DMS114 treated with DMSO at 0.1 percent for 48 hours (cell line): ENCODE results near the gene ZMYM1.
"Not testable (repeated sequence)": the region's sequence is repeated elsewhere in the genome, so short reads cannot be mapped to it uniquely, and the experiment has no call there.

Experiments
- DNase-seq: peaks from one replicate; lab custom pipeline; 2025; ENCODE audit not compliant: unreplicated experiment; lab: John Stamatoyannopoulos, UW

ZMYM1 gene

GRCh38 chr1:35073265-35073811 lies 5.8 kb upstream of the ZMYM1 start:
- DNase-seq: no peak

- not testable (repeated sequence) for DNase-seq
Observed at GRCh38 chr1:35076426-35076825, 2.8 kb upstream of the ZMYM1 start.

DNA sequence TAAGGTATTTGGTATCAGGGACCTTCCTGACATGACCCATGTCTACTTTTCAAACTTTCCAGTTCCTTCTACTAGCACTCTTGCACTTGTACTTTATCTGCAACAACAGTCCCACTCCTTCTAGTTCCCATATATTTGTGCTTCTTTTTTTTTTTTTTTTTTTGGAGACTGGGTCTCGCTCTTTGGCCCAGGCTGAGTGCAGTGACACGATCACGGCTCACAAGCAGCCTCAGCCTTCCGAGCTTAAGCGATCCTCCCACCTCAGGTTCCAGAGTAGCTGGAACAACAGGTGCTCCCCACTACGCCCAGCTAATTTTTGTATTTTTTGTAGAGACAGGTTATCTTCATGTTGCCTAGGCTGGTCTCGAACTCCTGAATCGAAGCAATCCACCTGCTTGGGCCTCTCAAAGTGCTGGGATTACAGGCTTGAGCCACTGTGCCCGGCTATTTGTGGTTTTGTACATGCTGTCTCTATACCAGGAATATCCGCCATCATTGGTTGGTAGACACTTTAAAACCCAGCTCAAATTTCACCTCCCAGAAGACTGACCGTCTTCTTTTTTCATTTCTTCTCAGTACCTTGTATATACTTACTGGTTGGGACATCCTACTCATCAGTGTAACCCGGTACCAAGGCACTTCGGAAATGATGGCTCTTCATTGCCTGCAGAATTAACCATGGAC lies 1.1 kb downstream of the ZMYM1 start:
- no peak for DNase-seq

- DNase-seq: no peak
Observed at GRCh38 chr1:35085421-35085820, 6.2 kb downstream of the ZMYM1 start.

DNA sequence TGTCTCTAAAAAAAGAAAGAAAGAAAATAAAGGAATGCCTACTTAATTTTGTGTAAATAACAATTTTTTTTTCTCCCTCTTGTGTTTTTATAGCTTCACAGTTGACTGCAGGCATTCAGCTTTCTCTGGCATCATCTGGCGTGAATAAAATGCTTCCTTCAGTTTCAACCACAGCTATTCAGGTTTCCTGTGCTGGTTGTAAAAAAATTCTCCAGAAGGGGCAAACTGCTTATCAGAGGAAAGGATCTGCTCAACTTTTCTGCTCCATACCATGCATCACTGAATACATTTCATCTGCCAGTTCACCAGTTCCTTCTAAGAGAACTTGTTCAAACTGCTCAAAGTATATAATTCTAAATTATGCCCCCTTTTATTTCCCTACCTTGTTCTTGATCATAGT lies 18.0 kb downstream of the ZMYM1 start:
- DNase-seq: no peak

GRCh38 chr1:35111106-35111505 lies 31.9 kb downstream of the ZMYM1 start:
- DNase-seq: no peak

GRCh38 chr1:35112668-35113067 lies 33.5 kb downstream of the ZMYM1 start:
- no peak for DNase-seq

DNA sequence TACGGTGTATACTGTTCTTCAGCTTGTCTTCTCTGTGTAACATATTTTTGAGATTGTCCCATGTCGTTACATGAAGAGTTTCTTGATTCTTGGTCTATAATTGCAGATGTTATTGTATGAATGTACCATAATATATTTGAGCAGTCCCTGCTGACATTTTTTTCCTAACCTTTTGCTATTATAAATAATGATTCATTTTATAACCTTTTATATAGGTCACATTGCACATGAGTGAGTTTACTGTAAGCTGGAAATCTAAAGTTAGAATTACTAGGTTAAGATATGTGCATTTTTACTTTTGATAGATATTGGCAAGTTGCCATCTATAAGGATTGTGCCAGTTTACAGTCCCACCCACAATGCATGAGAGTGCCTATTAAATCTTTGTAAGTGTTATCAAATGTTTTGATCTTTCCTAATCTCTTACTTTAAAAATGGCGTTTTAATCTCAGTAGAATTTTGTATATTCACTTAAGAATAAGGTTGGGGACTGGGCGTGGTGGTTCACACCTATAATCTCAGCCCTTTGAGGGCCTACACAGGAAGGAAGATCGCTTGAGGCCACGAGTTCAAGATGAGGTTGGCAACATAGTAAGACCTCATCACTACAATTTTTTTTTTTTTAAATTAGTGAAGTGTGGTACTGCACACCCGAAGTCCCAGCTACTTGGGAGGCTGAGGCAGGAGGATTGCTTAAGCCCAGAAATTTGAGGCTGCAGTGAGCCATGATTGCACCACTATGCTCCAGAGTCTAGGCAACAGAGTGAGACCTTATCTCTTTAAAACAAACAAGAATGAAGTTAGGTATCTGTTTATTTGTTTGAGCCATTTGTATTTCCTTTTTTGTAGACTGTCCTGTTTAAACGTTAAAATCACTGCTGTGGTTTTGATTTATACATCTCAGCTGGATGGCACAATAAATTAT lies 36.5 kb downstream of the ZMYM1 start:
- no peak for DNase-seq

DNA sequence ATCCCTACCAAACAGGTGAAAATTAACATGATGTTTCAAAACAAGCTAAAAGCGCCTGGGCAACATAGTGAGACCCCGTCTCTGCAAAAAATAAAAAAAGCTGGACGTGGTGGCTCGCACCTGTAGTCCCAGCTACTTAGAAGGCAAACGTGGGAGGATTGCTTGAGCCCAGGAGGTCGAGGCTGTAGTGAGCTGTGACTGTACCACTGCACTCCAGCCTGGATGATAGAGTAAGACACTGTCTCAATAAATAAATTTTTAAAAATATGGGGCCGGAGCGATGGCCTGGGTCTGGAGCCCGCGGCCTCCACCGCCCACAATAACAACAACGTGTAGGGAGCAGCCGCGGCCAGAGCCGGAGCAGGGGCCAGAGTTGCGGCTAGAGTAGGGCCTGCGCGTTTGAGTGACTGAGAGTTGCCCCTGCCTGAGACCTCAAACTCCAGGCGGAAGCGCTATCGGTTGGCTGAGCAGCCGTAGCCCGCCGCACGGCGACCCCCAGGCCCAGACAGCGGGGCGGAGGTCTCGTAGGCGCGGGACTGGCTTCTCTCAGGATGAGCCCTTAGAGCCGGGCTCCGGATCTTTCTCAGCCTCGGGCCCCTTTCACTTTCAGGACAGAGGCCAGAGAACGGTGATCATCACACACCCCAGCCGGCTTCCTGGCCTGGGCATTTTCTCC lies 41.4 kb downstream of the ZMYM1 start:
- DNase-seq: no peak

DNA sequence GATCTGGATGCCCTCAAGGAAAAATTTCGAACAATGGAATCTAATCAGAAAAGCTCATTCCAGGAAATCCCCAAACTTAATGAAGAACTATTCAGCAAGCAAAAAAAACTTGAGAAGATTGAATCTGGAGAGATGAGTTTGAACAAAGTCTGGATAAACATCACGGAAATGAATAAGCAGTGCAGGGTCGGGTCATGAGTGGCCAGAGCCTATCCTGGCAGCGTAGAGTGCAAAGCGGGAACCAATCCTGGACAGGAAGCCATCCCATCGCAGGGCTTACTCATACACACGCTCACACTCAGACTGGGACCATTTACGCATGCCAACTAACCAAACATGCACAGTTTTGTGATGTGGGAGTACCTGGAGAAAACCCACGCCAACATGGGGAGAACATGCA lies 43.1 kb downstream of the ZMYM1 start:
- no peak for DNase-seq

DNA sequence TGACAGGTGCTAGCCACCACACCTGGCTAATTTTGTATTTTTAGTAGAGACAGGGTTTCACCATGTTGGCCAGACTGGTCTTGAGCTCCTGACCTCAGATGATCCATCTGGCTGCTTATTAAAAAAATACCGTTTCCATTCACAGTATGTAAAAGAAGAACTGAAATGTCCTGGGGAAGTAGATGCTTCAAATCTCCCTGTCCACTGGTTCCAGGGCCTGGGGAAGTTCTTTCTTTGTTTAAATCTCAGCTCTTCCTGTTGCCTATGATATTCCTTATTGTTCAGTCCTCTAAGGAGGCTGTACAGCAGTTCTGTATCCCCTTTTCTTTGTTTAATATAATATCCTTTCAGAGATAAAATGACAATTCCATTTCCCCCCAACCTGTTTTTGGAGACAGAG lies 47.4 kb downstream of the ZMYM1 start:
- DNase-seq: no peak

DNA sequence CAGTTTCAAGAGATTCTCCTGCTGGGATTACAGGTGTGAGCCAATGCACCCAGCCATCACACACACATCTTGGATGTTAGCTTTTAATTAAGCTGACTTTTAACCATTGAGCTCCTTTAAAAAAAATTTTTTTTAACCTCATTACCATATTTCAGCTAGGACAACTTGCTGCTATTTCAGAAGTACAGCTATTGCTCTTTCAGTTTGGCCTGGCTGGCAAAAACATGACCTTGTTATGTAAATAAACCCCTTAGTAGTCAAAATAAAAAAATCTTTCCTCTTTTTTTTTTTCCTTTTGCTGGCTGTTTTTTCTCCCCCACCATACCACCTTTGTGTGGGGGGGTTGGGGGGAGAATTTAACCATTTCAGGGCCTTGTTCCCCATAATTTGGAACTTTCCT lies 49.9 kb downstream of the ZMYM1 start:
- no peak for DNase-seq

DNA sequence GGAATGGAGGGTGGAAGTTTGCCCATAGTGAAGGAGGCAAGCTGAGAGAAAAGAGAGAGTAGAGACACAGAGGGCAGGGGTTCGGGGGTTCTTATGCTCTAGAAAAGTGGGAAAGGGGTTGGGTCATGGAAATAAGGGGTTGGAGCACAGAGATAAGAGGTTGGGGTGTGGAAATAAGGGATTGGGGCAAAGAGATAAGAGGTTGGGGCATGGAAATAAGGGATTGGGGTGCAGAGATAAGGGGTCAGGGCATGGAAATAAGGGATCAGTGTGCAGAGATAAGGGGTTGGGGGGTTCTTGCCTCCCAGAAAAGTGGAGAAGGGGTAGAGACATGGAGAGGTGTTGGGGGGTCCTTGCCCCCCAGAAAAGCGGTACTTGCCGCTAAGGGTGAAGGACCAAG lies 57.6 kb downstream of the ZMYM1 start:
- no peak for DNase-seq

DNA sequence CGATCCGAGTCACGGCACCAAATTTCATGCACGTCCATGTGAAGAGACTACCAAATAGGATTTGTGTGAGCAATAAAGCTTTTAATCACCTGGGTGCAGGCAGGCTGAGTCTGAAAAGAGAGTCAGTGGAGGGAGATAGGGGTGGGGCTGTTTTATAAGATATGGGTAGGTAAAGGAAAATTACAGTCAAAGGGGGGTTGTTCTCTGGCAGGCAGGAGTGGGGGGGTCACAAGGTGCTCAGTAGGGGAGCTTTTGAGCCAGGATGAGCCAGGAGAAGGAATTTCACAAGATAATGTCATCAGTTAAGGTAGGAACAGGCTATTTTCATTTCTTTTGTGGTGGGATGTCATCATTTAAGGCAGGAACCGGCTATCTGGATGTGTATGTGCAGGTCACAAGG lies 58.4 kb downstream of the ZMYM1 start:
- not testable (repeated sequence) for DNase-seq

DNA sequence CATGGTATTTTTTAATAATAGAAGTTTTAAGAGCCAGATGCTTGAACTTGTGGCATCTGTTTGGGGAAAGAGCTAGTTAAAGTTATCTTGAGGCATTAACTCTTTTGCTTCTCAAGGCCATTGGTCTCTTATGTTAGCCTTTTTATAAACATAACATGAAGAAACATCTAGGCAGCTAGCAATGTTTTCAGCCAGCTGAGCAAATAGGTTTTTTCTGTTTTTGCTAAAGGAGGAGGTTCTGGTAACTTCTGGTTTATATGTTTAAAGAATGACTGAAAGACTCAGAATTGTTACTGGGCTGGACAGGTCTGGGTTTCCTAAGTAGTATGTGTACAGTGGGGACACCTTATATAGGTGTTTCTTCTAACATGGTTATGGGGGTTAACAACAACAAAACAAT lies 63.1 kb downstream of the ZMYM1 start:
- DNase-seq: not testable (repeated sequence)

DNA sequence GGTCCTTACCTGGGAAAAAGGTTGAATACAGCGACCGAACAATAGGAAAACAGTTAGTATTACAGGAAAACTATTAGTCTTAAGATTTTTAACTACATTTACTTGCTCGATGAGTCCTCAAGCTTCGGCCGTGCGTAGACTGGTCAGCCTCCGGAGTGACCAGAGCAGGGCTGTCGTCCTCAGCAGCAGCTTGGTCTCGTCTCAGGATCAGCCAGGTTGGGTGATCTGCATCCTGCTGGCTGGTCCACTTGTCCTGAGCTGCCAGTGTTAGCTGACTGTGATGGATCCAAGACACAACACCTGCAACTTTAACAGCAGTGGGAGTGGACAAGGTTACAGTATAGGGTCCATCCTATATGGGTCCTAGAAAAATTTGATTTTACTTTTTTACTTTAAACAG lies 63.5 kb downstream of the ZMYM1 start:
- DNase-seq: not testable (repeated sequence)

GRCh38 chr1:35143737-35144508 lies 64.7 kb downstream of the ZMYM1 start:
- DNase-seq: no peak

DNA sequence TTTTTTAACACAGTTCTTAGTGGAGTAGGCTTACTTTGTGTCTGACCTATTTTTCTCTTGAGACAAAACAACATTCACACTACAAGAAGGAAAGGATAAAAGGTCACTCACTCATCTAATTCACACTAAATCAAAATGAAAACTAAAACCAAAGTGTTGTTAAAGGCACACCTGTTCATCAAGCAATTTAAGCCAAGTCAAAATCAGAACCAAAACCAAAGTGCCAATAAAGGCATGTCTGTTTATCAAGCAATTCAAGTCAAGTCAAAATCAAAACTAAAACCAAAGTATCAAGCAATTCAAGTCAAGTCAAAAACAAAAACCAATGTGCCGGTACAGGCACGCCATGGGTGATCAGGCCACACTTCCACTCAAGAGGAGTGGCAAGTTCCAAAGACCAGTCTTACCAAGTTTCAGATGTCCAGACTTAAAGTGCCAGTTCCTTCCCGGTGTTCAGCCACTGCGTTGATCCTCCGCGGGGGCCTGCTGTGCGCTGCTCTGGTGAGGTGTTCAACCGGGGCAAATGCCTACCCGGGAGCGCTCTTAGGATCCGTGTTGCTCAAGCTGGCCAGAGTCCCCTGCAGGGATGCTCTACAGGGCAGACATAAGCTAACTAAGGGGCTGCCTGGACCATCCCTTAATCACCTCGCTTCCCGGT lies 66.8 kb downstream of the ZMYM1 start:
- DNase-seq: not testable (repeated sequence)

- no peak for DNase-seq
Observed at GRCh38 chr1:35151220-35151619, 72.0 kb downstream of the ZMYM1 start.

GRCh38 chr1:35164893-35165292 lies 85.7 kb downstream of the ZMYM1 start:
- no peak for DNase-seq
